ENCODE data around the gene ACSM5. TPM values are rescaled to one million over a fixed set of nuclear protein-coding genes. Genes with fewer than 3 reads are reported as not detected.

ACSM5 gene
- total and polyA plus RNA-seq, 2 of the 8 experiments (the other 6 are each of a cell fraction or from before 2014, with no cell fraction given), result not detected

DNA sequence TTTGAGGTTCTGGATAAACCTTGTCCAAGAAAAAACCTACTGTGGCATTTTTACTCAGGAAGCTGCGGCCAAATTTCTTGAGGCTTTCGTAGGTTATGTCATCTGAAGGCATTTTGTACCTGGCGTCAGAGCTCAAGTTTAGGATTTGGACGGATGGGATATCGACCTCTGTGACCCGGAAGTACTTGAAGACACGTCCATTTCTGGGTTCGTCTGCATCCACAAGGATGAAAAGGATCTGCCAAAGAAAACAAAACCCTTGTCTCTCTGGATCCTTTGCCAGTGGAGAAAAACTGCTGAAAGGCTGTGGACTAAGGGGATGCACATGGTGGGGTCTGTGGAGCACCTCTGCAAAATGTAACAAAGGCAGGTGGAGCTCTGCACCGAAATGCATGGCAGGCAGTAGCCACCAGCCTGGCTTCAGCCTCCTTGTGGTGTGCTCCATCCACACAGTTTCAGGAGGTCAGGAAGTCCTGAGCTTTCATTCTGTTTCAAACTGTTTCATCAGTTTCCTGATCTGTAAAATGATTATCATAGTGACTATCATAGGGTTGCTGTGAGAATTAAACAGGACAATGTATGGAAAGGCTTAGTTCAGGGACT is 39.8 kb upstream of the ACSM5 start:
- H3K4me3 ChIP-seq (ENCODE audit: extremely low read depth in 1 of 4, insufficient read depth in 2 of 4, low read depth in 3 of 4, low read length in 4 of 4), result no peak overlapping the region
- no peak for DNase-seq (ENCODE audit: low read depth in 1 of 2, low spot score in 2 of 2)
- no peaks in the 10 kb centered on the region for H4K20me1 ChIP-seq (replicated peaks in 1 of 2; ENCODE audit: control insufficient read depth in 1 of 2, insufficient read depth in 2 of 2, low read length in 2 of 2)

More for the DNA sequence above, 39.8 kb upstream of the ACSM5 start:
- Histone ChIP-seq H2BK5ac (ENCODE audit: low read depth, low read length) (no peak overlapping the region), H3K4ac (replicated peaks; ENCODE audit: insufficient read length, low read depth, low read length) (no peak overlapping the region), H3K4me1 (replicated peaks in 1 of 4; ENCODE audit: control insufficient read depth in 3 of 4, insufficient read depth in 4 of 4, low read length in 3 of 4) (no peaks in the 10 kb centered on the region), H3K9ac (replicated peaks in 1 of 4; ENCODE audit: extremely low read depth in 1 of 4, low read depth in 3 of 4, low read length in 3 of 4) (no peak overlapping the region), H3K14ac (ENCODE audit: insufficient read length) (no peak overlapping the region), H3K9me3 (ENCODE audit: insufficient read depth in 2 of 2, low read depth in 1 of 2, low read length in 1 of 2) (no peaks in the 10 kb centered on the region), H2AK5ac (ENCODE audit: low read depth, low read length) (no peak overlapping the region), H3K23me2 (ENCODE audit: low read depth, low read length) (no peaks in the 10 kb centered on the region), H3K36me3 (ENCODE audit: control insufficient read depth in 2 of 4, insufficient read depth in 4 of 4, low read length in 3 of 4) (no peaks in the 10 kb centered on the region), H4K5ac (ENCODE audit: insufficient read length, low read depth, low read length) (no peak overlapping the region), H3K4me2 (ENCODE audit: insufficient read depth in 1 of 2, low read depth in 2 of 2, low read length in 2 of 2) (no peak overlapping the region), H3K27me3 (replicated peaks in 1 of 4; ENCODE audit: control insufficient read depth in 3 of 4, extremely low read depth in 1 of 4, insufficient read depth in 3 of 4, low read length in 3 of 4) (no peaks in the 10 kb centered on the region), H3K79me1 (ENCODE audit: low read depth, low read length) (no peaks in the 10 kb centered on the region), H3K56ac (replicated peaks; ENCODE audit: insufficient read length, low read depth, low read length) (no peak overlapping the region), H4K91ac (replicated peaks; ENCODE audit: insufficient read length, low read length) (no peak overlapping the region), H3K27ac (ENCODE audit: low read depth, low read length) (no peak overlapping the region), H3K79me2 (ENCODE audit: control insufficient read depth in 1 of 2, insufficient read depth in 2 of 2, low read length in 2 of 2) (no peaks in the 10 kb centered on the region), H3K18ac (ENCODE audit: extremely low read depth, low read length) (no peak overlapping the region), H2BK12ac (ENCODE audit: low read depth, low read length) (no peak overlapping the region), H2BK20ac (ENCODE audit: low read length) (no peak overlapping the region), H3K23ac (ENCODE audit: insufficient read length) (no peak overlapping the region), H2AFZ (ENCODE audit: low read length) (peak overlapping the region; percentile 54; the same call in 1 of the 2 replicates), H4K8ac (ENCODE audit: extremely low read depth, insufficient read depth, low read length) (no peak overlapping the region), H2BK15ac (ENCODE audit: low read length) (no peak overlapping the region), H2BK120ac (replicated peaks; ENCODE audit: low read depth, low read length) (no peak overlapping the region)
- CTCF ChIA-PET (ENCODE audit: partially characterized antibody), result interaction anchor here (1.0 to 1.8 kb wide), 6 partner anchors 11 to 62 kb away, joined by 3 to 7 read pairs (median 4); no protein-coding TSS in a partner anchor
- no peak for FAIRE-seq
- TF ChIP-seq KDM4A (IDR thresholded peaks at IDR 0.05; ENCODE audit: low read depth, low read length, severe bottlenecking), result no peak
- WGBS, 2 experiments (ENCODE audit: extremely low coverage in 1 of 2, insufficient coverage in 1 of 2, insufficient read length in 1 of 2, insufficient replicate concordance in 2 of 2, low coverage in 1 of 2, low lambda C conversion rate in 2 of 2, missing lambda C conversion rate in 1 of 2), result 88% methylated on average over 9 of the region's 9 CpGs; no CpG with 5 or more reads in 1 of the 2 experiments
- POLR2A ChIA-PET (ENCODE audit: partially characterized antibody), result interaction anchor here (0.5 kb wide), 1 partner anchor 15 kb away, joined by 3 read pairs; no protein-coding TSS in a partner anchor
